ENCODE results near the gene PTP4A1. TPM values are rescaled to one million over a fixed set of nuclear protein-coding genes. Genes with fewer than 3 reads are reported as not detected.

PTP4A1 gene
- polyA plus RNA-seq, 10 donors, result 22.4 to 35.8 (median 28.8) TPM

GRCh38 chr6:63553900-63554299 is 18.4 kb upstream of the PTP4A1 start:
- DNase-seq, result no peak

DNA sequence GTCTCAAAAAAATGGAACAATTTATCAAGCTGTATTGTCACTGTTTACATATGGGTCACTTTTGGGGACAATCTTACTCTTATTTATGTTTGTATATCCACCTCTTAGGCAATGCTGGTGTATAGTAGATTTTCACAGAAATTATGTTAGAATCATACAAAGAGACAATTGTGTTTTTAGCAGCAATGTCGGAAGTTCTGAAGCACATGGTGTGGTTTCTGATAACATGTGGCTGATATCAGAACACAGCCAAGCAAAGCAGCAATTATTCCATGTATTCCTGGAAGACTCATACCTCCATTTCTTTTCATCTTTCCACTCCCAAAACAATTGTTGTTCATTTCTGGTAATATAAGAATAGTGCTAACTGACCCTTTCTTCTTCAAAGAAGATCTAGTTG is 17.5 kb upstream of the PTP4A1 start:
- no peak for DNase-seq

GRCh38 chr6:63556369-63556768 is 15.9 kb upstream of the PTP4A1 start:
- no peak for DNase-seq

GRCh38 chr6:63558278-63558677 is 14.0 kb upstream of the PTP4A1 start:
- DNase-seq, result no peak

- no peak for DNase-seq
Measured at GRCh38 chr6:63560801-63561287, 11.4 kb upstream of the PTP4A1 start.

DNA sequence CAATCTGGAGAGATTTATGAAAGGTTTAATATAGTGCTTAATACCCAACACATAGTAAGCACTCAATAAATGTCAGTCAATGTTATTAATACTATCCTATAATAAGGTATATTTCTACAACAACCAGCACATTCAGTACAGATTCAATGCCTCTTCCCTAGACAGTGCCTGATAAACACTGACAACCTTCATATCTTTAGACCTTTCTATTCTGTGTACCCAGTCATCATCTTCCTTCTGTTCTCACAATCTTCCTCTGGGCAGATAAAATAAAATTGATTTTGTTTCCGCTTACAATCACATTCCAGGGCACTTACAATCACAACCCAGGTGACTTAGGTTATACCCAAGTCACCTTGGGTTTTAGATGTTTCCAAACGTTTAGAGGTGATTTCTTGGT is 11.0 kb upstream of the PTP4A1 start:
- DNase-seq, result no peak

- no peak for DNase-seq
Measured at GRCh38 chr6:63563235-63563634, 9.0 kb upstream of the PTP4A1 start.

DNA sequence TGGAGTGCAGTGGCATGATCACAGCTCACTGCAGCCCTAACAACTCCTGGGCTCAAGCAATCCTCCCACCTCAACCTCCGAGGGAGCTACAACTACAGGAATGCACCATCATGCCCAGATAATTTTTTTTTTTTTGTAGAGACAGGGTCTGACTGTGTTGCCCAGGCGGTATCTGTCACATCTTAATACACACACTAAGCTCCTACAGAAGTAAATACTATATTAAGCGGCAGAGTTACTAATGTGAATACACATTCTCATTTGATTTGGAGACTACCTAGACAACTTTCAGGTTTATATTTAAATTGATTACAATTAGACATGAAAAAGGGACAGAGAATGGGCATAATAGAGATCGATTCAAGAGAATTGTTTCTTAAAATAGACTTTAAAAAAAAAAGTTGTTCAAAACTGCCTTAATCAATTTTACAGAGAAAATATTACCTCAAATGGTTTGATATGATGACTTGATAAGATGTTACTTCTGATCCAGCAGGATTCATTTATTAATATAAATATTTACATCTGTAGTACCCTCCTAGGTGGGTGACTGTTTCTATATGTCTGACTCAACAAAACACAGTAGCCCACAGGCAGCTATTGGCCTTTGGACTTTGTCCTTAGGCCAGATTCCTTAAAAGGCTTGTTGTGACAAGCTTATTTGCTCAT is 7.1 kb upstream of the PTP4A1 start:
- no peak for DNase-seq

- peak in 1 of 3 donors; percentile 21 for DNase-seq
Measured at GRCh38 chr6:63565727-63566596, 6.3 kb upstream of the PTP4A1 start.

GRCh38 chr6:63567966-63568365 is 4.3 kb upstream of the PTP4A1 start:
- no peak for DNase-seq

GRCh38 chr6:63571361-63572043 is 778 bp upstream of the PTP4A1 start:
- no peak for DNase-seq

- no peak for DNase-seq
Measured at GRCh38 chr6:63572747-63573075, 431 bp downstream of the PTP4A1 start.

- peak; percentile 68 to 91 (median 71) for DNase-seq
Measured at GRCh38 chr6:63573076-63573898, 1.0 kb downstream of the PTP4A1 start.

GRCh38 chr6:63573899-63574553 is 1.7 kb downstream of the PTP4A1 start:
- DNase-seq, result peak; percentile 23 to 51 (median 35)

- no peak for DNase-seq
Measured at GRCh38 chr6:63574554-63574900, 2.2 kb downstream of the PTP4A1 start.

DNA sequence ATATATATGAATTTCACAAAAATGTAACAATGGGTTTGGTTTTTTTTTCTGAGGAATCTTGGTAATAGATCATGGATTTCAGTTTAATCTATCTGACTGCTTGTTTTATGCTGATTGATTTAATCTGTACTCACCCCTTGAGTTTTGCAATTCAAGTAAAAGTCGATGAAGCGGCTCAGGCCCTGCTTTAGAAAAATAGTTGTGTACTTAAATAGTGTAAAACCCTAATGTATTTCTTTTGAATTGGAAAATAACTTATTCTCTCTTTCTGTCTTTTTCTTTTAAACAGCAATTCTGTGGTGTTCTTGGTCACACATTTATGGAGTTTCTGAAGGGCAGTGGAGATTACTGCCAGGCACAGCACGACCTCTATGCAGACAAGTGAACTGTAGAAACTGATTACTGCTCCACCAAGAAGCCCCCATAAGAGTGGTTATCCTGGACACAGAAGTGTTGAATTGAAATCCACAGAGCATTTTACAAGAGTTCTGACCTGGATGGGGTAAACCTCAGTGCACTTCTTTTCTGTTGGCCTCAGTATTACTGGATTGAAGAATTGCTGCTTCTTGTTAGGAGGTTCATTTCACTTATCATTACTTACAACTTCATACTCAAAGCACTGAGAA is 4.0 kb downstream of the PTP4A1 start:
- DNase-seq, result no peak

- no peak for DNase-seq
Measured at GRCh38 chr6:63576985-63577712, 4.9 kb downstream of the PTP4A1 start.

- DNase-seq, result no peak
Measured at GRCh38 chr6:63578757-63579156, 6.5 kb downstream of the PTP4A1 start.

DNA sequence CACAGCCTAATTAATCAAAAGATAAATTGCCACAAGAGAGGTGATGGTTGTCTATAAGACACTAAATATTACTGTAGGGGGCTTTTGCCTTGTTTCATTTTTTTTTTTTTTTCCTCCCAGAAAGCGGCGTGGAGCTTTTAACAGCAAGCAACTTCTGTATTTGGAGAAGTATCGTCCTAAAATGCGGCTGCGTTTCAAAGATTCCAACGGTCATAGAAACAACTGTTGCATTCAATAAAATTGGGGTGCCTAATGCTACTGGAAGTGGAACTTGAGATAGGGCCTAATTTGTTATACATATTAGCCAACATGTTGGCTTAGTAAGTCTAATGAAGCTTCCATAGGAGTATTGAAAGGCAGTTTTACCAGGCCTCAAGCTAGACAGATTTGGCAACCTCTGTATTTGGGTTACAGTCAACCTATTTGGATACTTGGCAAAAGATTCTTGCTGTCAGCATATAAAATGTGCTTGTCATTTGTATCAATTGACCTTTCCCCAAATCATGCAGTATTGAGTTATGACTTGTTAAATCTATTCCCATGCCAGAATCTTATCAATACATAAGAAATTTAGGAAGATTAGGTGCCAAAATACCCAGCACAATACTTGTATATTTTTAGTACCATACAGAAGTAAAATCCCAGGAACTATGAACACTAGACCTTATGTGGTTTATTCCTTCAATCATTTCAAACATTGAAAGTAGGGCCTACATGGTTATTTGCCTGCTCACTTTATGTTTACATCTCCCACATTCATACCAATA is 7.8 kb downstream of the PTP4A1 start:
- no peak for DNase-seq

DNA sequence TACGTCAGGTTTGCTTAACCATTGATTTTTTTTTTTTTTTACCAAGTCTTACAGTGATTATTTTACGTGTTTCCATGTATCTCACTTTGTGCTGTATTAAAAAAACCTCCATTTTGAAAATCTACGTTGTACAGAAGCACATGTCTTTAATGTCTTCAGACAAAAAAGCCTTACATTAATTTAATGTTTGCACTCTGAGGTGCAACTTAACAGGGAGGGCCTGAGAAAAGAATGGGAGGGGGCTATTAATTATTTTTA is 8.4 kb downstream of the PTP4A1 start:
- DNase-seq, result no peak

All from muscle of back (tissue), 11 donors.